KMS-11 (cell line): Measurements from ENCODE around the gene ADAR.

Experiments
- H2AFZ ChIP-seq: fragments of 200-600 bp; sonication (generic); 2 replicates; pipeline ENCODE4 v1.6.1; 2016; ENCODE audit warnings: antibody characterized with exemption, mixed run types, low read depth
- H3K27ac ChIP-seq: fragments of 200-600 bp; sonication (generic); 2 replicates; pipeline ENCODE4 v1.6.1; 2016; ENCODE audit warnings: mild to moderate bottlenecking, mixed run types
- H3K27me3 ChIP-seq: fragments of 200-600 bp; sonication (generic); 2 replicates; pipeline ENCODE4 v1.6.1; 2017; ENCODE audit warnings: mild to moderate bottlenecking, low read depth, mixed run types, moderate library complexity; ENCODE audit not compliant: insufficient read depth
- H3K36me3 ChIP-seq: fragments of 200-600 bp; sonication (generic); 2 replicates; pipeline ENCODE4 v1.6.1; 2017; ENCODE audit warnings: mild to moderate bottlenecking, mixed run types; ENCODE audit not compliant: insufficient read depth
- H3K4me1 ChIP-seq: fragments of 200-600 bp; sonication (generic); 2 replicates; pipeline ENCODE4 v1.6.1; 2016; ENCODE audit warnings: mild to moderate bottlenecking, low read depth, mixed run types; ENCODE audit not compliant: poor library complexity, severe bottlenecking
- H3K4me2 ChIP-seq: fragments of 200-600 bp; sonication (generic); 2 replicates; pipeline ENCODE4 v1.7.0; 2016; ENCODE audit warnings: mild to moderate bottlenecking, mixed run types
- H3K4me3 ChIP-seq: fragments of 200-600 bp; sonication (generic); IDR thresholded peaks from 2 replicates; pipeline ENCODE4 v1.6.1; 2017; ENCODE audit warnings: low read depth, low read length, mixed read lengths; ENCODE audit not compliant: insufficient read depth
- H3K79me2 ChIP-seq: fragments of 200-600 bp; sonication (generic); 2 replicates; pipeline ENCODE4 v1.6.1; 2016; ENCODE audit warnings: low read depth, mixed run types; ENCODE audit not compliant: insufficient read depth
- H3K9ac ChIP-seq: fragments of 200-600 bp; sonication (generic); 2 replicates; pipeline ENCODE4 v1.6.1; 2016; ENCODE audit warnings: mild to moderate bottlenecking, mixed run types
- H4K20me1 ChIP-seq: fragments of 200-600 bp; sonication (generic); 2 replicates; pipeline ENCODE4 v1.6.1; 2016; ENCODE audit warnings: mild to moderate bottlenecking, mixed run types; ENCODE audit not compliant: insufficient read depth
- CTCF ChIP-seq: fragments of 200-600 bp; sonication (generic); conservative IDR thresholded peaks from 2 replicates; pipeline ENCODE4 v1.6.1; 2017; ENCODE audit warnings: low read depth, mild to moderate bottlenecking, antibody characterized with exemption, low read length, moderate library complexity, mixed read lengths

Gene ADAR

GRCh38 chr1:154624746-154625643 lies 17.0 kb upstream of the ADAR start:
- H3K27ac ChIP-seq: no peak overlapping the region; the same call in 1 of the 2 replicates

GRCh38 chr1:154623358-154623757 lies 15.4 kb upstream of the ADAR start:
- peaks cover 76% of the 10 kb centered on the region for H3K4me1 ChIP-seq
- H3K4me2 ChIP-seq: no peak overlapping the region
- no peak overlapping the region for H2AFZ ChIP-seq
- no peak overlapping the region for H3K9ac ChIP-seq
- no peaks in the 10 kb centered on the region; the same call in 1 of the 2 replicates for H3K36me3 ChIP-seq
- H3K27me3 ChIP-seq: no peaks in the 10 kb centered on the region
- H3K4me3 ChIP-seq: no peak overlapping the region
- peaks cover 94% of the 10 kb centered on the region for H3K79me2 ChIP-seq
- peaks cover 31% of the 10 kb centered on the region for H4K20me1 ChIP-seq
- no peak for TF ChIP-seq CTCF
- H3K27ac ChIP-seq: no peak overlapping the region

More at GRCh38 chr1:154624746-154625643, 17.0 kb upstream of the ADAR start:
- Histone ChIP-seq H3K4me1 (peaks cover 82% of the 10 kb centered on the region), H2AFZ (no peak overlapping the region), H3K4me2 (peak overlapping the region; percentile 7; the same call in 1 of the 2 replicates), H3K4me3 (no peak overlapping the region), H3K36me3 (no peaks in the 10 kb centered on the region; the same call in 1 of the 2 replicates), H3K9ac (no peak overlapping the region), H4K20me1 (peaks cover 20% of the 10 kb centered on the region), H3K79me2 (peaks cover 78% of the 10 kb centered on the region), H3K27me3 (no peaks in the 10 kb centered on the region)
- no peak for TF ChIP-seq CTCF

- TF ChIP-seq CTCF: no peak
- H4K20me1 ChIP-seq: peaks cover 35% of the 10 kb centered on the region
- no peak overlapping the region for H2AFZ ChIP-seq
- no peak overlapping the region for H3K4me3 ChIP-seq
- no peak overlapping the region for H3K9ac ChIP-seq
- no peak overlapping the region for H3K4me2 ChIP-seq
- H3K79me2 ChIP-seq: peaks cover 97% of the 10 kb centered on the region
- no peaks in the 10 kb centered on the region for H3K27me3 ChIP-seq
- H3K4me1 ChIP-seq: peaks cover 73% of the 10 kb centered on the region
- H3K36me3 ChIP-seq: no peaks in the 10 kb centered on the region; the same call in 1 of the 2 replicates
- H3K27ac ChIP-seq: no peak overlapping the region; the same call in 1 of the 2 replicates
Observed at GRCh38 chr1:154622503-154623039, 14.6 kb upstream of the ADAR start.

- no peak overlapping the region for H3K4me3 ChIP-seq
- peaks cover 35% of the 10 kb centered on the region for H4K20me1 ChIP-seq
Observed at GRCh38 chr1:154621875-154622274, 13.9 kb upstream of the ADAR start.

More at GRCh38 chr1:154621875-154622274, 13.9 kb upstream of the ADAR start:
- Histone ChIP-seq H3K27ac (no peak overlapping the region), H3K9ac (no peak overlapping the region), H3K79me2 (peaks cover 97% of the 10 kb centered on the region), H3K4me1 (peaks cover 78% of the 10 kb centered on the region), H3K27me3 (no peaks in the 10 kb centered on the region), H3K36me3 (no peaks in the 10 kb centered on the region; the same call in 1 of the 2 replicates), H2AFZ (no peak overlapping the region), H3K4me2 (no peak overlapping the region)
- no peak for TF ChIP-seq CTCF
